Measurements from ENCODE around the gene ADAM12.
"Not testable (repeated sequence)": the region's sequence is repeated elsewhere in the genome, so short reads cannot be mapped to it uniquely, and the experiment has no call there.

The ADAM12 gene

DNA sequence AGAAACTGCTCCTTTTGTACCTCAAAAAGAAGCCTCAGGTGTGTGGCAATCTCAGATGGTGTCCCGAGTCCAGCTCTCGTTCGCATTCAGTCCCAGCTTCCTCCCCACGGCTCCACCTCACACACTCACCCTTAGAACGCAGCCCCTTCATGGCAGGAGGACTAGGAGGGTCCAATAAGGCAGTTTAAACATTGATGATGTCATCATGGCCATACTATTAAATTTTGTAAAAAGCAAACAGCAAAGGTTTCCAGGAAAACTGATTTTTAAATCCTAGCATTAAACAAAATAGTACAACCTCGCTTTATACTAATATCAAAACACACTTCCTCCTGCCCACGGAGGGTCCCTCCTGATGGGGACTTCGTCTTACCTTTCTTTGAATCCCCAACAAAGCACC, 133.0 kb downstream of the ADAM12 start:
- no peak for DNase-seq

DNA sequence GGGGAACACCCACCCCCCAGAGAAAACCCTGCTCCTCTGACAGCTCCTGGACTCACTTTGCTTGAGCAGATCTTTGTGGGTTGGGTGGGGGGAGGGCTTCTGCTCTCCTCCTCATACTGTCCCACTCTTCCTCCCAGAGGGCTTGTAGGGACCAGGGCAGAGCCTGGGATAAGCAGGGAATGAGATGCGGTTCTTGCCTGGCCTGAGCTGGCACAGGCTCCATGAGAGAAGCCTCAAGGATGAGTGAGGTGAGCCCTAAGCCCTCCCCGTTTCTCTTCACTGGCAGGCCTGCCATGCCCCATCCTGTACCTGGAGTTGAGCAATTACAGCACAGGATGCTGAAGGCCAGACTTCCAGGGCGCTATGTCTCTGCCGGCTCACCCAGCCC, 134.7 kb downstream of the ADAM12 start:
- no peak for DNase-seq

DNA sequence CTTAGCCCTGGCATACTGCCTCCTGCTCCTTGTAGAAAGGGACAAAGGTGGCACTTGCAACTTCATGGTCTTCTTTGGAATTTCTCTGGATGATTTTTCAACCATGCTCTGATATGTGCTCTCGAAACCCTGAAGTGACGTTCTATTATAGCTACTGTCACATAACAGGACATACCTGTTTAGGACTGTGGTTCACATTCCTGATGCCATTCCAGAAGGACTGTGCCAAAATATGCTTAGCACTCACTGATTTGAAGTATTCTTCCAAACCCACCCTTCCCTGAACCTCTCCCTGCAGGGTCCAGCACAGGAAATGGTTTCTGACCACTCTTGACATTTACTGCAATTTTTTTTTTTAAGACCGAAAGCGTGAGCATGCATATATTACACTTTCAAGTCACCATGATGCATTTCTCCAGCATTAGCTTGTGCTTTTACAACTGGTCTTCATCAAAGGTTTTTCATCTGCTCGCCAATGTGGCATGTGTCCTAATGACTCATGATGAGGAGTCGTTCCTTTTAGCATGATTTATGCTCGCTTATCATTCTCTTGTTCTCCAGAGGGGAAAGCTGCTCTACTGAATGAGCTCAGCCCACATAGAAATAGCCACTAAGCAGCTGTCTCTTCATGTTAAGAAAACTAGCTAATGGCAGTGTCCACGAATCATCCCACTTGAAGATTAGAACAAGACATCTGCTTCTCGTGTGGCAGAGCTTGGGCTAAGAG, 135.2 kb downstream of the ADAM12 start:
- DNase-seq: no peak

DNA sequence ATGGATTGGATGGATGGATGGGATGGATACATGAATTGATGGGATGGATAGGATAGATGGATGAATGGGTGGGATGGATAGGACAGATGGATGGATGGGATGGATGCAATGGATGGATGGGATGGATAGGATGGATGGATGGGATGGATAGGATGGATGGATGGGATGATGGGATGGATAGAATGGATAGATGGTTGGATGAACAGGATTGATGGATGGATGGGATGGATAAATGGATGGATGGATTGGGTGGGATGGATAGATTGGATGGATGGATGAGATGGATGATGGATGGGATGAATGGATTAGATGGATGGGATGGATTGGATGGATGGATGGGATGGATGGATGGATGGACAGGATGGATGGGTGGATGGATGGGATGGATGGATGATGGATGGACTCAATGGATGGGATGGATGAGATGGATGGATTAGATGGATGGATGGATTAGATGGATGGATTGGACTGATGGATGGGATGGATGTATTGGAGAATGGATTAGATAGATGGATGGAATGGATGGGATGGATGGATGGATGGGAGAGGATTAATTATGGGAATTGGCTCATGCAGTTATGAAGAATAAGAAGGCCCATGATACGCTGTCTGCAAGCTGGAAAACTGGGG, 136.4 kb downstream of the ADAM12 start:
- no peak for DNase-seq

DNA sequence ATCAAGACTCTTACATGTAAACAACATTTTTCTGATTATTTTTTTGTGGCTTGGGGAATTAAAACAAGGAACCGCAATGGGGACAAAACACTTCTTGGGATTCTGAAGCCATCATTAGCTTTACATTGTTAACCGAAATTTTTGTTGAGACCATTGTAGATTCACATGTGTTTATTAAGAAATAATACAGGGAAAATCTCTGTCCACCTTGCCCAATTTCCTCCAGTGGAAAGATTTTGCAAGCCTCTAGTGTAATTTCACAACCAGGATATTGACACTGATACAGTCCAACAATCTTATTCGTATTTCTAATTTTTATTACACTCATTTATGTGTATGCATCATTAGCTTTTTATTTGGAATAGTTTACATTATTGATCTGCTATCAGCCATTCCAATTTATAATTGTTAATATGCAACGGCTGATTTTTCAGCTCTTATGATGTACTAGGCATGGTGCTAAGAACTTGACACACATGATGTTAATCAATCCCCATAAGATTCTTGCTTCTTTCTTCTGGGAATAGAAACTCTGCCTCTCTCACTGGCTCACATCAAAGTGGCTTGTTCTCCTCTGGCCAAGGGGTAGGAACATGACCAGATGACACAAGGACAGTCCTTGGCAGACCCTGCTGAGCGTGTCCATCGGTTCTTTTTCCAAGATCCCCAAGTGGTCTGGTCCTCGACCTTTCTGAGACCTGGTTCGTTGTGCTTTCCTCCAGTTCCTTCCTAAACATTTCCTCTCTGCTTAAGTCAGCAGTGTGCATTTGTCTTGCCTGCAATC, 137.6 kb downstream of the ADAM12 start:
- DNase-seq: no peak

DNA sequence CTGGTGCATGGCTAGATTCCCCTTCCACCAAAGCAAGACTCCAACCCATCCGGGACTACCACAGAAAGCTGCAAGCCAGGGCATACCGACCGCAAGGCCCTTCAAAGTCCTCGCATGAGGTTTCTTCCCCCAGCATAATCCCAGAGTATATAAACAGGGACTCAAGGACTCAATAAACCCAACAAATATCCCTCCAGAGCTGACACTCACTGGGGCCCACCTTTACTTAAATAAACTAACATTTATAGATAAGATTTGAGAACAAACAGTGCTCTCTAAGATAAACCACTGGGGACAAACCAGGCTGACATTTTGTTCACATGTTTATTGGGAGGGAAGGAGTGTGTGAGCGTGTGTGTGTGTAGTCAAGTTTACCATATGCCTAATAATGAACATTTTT, 138.2 kb downstream of the ADAM12 start:
- DNase-seq: no peak

DNA sequence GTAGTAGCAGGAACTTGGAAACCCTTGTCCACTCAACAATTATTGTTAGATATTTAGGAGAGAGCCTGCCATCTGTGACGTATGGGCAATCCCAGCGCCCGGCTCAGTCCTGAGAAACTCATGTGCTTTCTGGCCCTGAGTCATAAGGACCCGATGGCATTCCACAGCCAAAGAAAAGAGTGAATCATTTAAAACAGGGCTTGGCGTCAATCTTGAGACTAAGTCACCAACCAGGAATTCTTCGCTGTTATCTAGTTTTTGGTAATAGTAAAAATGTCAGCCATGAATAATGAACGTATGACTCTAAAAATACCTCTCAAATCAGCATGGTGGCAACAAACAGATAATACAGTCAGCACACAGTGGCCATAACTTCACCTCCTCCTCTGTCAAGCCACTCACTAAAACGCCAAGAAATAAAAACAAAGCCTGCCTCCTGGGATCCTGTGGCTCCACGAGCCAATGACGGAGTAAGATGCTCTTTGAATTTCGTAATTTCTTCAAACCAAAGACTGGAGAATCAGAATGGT, 140.8 kb downstream of the ADAM12 start:
- no peak for DNase-seq

DNA sequence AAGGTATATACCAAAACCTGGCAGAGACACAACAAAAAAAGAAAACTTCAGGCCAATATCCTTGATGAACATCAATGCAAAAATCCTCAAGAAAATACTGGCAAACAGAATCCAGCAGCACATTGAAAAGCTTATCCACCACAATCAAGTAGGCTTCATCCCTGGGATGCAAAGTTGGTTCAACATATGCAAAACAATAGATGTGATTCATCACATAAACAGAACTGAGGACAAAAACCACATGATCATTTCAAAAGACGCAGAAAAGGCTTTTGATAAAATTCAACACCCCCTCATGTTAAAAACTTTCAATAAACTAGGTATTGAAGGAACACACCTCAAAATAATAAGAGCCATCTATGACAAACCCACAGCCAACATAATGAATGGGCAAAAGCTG, 141.9 kb downstream of the ADAM12 start:
- DNase-seq: not testable (repeated sequence)

DNA sequence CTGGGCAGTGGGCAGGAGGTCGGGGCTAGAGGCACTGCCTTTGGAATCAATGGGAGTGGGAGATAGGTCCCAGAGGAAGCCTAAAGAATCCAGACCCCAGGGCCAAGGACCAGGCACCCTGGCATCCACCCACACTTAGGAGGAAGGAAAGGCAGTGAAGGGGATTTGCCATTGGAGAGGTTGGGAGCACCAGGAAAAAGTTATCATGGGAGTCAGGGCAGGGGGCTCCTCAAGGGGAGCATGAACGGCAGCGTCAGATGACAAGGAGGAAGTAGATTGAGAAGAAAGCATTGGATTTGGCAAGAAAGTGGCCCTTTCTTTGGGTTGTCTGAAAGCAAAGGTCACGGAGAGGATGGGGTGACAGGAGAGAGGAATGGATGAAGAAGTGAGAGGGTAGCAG, 142.8 kb downstream of the ADAM12 start:
- DNase-seq: no peak

DNA sequence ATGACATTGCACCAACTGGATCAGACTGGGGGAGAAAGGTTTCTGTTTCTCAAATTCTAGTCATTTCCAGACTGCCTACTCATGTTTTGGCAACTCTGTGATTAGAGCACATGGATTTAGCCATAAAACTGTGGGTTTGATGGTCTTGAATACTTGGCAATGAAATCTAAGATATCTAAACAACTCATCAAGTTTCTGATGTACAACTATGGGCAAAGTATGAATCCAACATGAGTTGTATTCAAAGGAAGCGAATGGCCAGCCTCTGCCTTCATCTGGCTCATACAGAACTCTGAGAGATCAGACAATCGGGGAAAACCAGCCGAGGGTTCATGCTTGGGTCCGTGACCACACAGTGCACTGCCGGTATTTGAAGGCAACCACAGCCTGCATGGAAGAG, 144.3 kb downstream of the ADAM12 start:
- no peak for DNase-seq

DNA sequence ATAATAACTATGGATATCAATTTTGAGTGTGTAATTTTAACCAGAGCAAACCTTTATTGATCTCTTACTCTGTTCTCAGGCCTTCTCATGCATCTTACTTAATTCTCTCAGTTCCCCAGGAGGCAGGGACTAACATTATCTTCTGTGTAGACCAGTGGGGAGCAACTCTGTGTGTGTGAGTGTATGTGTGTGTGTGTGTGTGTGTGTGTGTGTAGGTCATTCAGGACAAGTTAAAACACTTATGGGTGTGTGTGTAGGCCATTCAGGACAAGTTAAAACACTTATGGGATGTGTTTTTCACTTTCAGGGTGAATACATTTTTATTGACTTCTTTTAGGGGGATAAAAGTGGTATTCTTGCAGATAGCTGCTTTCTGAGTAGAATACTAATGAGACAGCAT, 145.0 kb downstream of the ADAM12 start:
- no peak for DNase-seq

DNA sequence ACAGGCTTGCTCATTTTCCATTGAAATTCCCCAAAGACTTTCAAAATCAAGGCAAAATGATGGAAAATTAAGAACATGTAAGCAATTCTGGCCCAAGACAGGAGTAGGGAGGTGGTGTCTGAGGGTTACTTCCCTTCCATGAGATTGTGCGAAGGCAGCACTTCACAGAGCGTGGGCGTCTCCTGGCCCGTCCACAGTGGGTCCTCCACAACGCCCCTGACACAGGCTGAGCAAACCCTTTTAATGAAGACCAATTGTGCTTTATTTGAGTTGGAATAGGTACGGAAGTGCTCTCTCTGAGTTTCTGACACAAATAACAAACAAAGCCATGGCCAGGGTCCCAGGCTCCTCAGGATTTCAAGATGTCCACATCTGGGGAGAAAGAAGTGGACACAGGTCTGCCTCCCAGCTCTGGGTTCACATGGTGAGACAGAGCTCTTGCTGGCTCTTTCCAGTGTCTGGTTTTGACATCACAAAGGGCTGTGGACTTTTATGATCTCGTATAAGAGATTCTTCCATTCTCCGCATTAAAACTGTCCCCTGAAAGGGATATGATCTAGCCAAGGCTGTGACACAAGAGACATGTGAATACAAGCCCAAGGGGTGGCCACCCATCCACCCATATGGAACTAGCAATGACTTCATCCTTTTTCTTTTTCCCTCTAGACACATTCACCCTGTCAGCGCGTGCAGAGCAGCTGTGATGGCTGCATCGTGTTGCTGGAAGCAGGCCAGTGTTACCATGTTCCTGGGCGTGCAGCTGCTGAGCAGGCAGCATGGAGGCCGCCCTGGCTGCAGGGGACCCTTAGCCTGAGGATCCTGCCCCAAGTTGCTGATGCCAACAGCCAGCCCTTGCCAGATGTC, 145.6 kb downstream of the ADAM12 start:
- DNase-seq: no peak

DNA sequence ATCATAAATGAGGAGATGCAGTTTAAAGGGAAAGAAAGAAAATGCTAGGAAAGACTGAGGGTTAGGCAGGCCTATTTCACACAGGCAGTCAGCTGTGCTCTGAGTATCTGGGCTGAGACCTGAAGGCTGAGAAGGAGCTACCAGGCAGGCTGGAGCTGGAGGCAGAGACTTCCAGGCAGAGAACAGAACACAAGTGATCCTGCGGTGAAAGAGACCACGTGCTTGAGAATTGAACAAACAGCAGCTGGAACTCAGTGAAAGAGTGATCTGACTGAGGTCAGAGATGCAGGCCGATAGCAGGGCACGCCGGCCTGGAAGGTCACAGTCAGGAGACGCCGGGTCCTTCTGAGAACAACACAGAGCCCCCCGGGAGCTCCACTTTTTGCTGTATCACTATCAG, 147.8 kb downstream of the ADAM12 start:
- no peak for DNase-seq

DNA sequence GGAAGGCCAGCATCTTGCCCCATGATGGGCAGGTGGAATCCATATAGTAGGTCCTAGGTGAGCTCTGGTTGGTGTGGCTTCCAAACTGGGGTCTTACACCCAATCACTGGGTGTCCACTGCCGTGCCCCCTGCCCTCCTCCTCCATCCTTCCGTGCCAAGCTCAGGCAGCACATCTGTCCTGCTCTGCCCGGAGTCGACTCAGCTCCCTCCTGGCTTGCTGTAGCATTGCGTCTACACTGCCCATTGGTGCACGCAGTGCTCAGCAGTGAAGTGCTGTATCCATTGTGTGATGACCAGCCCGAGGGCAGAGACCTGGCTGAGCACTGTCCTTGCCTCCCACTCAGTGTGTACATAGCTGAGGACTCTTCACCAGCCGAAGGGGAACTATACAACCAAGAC, 148.4 kb downstream of the ADAM12 start:
- DNase-seq: no peak

DNA sequence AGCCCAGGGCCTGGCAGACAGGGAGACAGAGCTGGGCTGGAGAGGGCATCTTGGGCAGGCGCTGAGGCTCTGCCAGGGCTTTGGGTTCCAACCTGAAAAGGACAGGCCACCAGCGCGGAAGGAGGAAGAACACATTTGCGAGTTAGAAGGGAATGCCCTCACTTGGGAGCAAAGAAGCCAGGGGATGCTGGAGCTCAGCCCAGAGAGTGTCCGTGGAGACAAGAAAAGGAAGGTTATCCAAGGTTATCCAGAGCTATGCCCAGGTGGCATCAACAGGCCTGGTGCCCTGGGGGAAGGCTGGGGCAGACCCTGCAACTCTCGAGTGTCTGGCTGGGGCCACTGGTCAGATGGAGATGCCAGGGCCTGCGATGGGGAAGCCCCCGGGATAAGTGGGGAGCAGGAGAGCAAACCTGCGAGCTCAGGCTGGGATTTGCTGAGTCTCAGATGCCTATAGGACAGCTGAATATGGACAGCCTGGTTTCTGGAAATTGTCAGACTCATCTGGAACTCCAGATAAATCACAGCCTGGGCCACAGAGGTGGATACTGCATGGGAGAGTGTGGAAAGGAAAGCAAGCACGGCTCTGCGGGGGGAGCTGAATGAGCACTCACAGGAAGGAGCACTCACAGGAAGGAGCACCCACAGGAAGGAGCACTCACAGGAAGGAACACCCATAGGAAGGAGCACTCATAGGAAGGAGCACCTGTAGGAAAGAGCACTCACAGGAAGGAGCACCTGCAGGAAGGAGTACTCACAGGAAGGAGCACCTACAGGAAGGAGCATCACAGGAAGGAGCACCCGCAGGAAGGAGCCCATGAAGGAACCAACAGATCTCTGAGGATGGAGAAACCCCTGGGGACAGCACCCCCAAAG, 152.1 kb downstream of the ADAM12 start:
- no peak for DNase-seq

DNA sequence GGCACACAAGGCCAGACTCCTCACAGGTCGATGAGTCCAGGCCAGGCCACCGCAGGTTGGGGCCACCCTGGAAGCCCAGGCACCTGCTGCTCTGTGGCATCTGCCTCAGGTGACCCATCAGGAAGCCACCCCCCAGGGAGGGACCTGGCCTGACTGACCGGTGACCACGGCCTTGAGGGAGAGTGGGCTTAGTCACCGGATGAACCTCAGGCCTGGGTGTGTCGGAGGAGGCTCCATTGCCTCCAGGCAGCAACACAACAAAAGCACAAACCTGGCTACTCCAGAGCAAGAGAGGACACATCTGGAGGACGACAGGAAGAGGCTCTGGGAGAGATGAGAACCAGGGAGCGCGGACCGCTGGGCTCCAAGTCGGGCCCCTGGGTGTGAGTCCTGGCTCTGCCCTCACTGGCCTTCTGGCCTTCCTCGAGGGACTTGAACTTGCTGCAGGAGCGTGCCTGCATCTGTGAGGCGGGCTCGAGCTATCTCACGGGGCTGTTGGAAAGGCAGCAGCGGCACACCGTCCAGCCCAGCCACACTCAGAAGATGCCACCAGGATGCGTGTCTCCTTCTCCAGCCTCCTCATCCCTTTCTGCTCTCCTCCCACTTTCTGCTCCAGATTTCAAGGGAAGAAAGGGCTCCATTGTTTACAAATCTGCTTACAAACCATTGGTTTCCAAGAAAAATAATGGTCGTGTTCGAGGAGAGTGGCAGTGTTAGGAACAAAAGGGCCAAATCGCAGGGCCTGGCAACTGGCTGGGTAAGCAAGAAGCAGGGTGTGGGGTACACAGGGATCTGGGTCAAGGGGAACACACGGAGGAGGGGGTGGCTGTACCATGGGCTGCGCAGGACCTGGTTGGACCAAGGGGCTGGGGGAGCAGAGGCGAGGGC, 152.9 kb downstream of the ADAM12 start:
- no peak for DNase-seq

DNA sequence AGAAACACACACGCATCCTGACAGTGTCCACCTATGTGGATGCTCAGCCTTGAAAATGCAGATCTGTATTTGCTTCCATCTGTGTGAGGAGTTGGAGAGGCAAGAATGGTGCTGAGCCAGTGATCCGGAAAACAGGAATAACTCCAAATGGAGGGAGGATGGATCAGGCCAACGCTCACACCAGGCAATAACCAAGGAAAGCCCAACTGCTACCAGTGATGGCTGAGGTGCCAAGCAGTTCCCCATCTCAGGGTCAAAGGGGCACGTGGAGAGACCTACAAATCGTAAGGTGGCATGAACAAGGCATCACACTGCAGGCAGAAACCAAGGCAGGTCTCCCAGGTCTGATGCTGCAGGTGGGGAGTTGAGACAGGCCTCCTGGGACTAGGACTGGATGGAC, 153.6 kb downstream of the ADAM12 start:
- DNase-seq: no peak

DNA sequence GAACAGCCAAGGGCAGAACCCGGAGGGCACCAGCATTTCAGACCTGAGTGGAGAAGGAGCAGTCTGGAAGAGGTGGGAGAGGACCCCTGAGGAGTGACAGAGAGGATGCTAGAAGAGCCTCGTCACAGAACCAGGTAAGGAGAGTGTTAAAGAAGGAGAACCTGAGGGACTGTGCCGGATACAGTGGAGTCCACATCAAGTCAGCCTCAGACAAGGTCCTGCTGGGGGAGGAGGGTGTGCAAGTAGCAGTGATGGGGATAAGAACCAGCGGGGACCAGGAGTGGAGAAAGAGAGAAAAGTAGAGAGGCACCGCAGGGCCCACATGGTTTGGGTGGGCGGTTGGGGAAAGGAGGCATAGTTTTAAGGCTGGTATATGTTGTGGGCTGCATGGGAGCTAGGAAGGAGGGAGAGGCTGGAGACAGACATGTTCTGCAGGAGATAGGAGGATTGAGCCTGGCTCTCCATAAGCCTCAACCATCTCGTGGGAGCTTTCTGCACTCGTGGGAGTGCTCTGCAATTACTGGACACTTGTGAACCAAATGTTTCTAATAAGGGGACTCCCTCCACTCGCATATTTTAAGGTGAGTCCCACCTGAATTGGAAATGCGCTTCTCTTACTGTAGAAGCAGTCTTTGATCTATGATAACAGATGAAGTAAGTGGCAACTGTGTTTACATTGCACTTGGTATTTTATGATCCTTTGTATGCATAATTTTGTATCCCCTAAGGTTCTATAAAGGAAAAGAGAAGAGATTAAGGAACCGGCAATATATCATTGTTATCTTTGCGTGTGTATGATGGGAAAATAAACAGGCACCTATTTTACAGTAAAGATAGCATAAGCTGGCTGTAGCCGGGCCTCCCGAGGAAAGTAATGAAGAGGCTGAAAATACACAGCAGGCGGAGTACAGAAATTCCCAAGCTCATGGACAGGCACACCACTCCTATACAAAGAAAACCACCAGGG, 154.8 kb downstream of the ADAM12 start:
- no peak for DNase-seq

DNA sequence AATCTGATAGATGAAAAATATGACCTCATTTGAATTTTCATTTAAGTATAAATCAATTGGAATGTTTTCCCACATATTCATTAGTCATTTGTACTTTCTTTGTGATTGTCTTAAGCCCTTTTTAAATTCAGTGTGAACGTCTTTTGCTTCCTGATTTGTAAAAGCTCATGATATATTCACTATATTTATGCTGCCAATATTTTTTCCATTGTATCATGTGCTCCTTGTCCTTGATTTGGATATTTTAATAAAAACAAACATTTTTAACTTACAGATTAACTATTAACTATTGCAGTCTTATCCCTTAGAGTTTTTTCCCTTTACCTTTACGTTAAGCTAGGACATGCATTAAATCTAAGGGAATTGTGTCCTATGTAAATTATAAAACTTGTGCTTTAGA, 157.7 kb downstream of the ADAM12 start:
- no peak for DNase-seq

DNA sequence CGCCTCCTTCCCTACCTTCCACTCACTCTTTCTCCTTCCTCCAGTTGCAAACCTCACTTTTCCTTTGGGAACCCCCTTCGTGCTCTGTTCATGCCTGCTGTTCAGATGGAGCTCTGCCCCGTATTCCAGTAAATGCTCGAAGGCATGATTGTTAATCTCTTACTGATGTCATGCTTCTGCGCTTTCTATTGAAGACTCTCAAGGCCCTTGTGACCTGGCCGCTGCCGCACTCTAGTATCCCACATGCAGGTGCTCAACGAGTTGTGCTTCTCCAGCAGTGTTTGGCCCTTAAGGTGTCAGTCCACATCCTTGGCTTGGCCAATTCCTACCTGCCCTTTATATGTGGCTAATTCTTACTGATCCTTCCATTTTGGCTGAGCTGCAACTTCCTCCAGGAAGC, 158.6 kb downstream of the ADAM12 start:
- DNase-seq: no peak
